GM13977 (cell line): Measurements from ENCODE around the gene URB1.

Experiments used
- DNase-seq: peaks from one replicate; pipeline ENCODE4 v3.0.0; 2012; ENCODE audit warnings: low spot score
- in situ Hi-C: fragments of 300-500 bp; cut with MboI; formaldehyde crosslinking; loops from one replicate; pipeline ENCODE4 v1.12.0; 2022; ENCODE audit warnings: low sequenced_read_pairs, low pct_unique_long_range_greater_than_20kb, mixed read lengths, inconsistent platforms; ENCODE audit not compliant: unreplicated experiment
- TF ChIP-seq, protein P1 (sequence below): IDR thresholded peaks from 2 replicates; pipeline ENCODE4 v1.5.1; 2012; ENCODE audit warnings: mild to moderate bottlenecking, control low read depth; ENCODE audit not compliant: insufficient read depth; ENCODE audit errors: extremely low read depth, missing control alignments

The URB1 gene

GRCh38 chr21:32285476-32285875 lies 107.3 kb downstream of the URB1 start:
- DNase-seq = no peak
- TF ChIP-seq, protein P1, sequence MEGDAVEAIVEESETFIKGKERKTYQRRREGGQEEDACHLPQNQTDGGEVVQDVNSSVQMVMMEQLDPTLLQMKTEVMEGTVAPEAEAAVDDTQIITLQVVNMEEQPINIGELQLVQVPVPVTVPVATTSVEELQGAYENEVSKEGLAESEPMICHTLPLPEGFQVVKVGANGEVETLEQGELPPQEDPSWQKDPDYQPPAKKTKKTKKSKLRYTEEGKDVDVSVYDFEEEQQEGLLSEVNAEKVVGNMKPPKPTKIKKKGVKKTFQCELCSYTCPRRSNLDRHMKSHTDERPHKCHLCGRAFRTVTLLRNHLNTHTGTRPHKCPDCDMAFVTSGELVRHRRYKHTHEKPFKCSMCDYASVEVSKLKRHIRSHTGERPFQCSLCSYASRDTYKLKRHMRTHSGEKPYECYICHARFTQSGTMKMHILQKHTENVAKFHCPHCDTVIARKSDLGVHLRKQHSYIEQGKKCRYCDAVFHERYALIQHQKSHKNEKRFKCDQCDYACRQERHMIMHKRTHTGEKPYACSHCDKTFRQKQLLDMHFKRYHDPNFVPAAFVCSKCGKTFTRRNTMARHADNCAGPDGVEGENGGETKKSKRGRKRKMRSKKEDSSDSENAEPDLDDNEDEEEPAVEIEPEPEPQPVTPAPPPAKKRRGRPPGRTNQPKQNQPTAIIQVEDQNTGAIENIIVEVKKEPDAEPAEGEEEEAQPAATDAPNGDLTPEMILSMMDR = no peak
- in situ Hi-C loops = no loop called here

DNA sequence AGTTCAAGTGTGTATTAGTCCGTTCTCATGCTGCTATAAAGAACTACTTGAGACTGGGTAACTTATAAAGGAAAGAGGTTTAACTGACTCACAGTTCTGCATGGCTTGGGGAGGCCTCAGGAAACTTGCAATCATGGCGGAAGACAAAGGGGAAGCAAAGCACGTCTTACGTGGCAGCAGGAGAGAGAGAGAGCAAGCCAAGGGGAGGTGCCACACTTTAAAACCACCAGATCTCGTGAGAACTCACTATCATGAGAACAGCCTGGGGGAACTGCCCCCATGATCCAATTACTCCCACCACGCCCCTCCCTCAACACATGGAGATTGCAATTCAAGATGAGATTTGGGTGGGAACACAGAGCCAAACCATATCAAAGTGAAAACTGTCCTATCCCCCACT lies 109.8 kb downstream of the URB1 start:
- DNase-seq = no peak
- TF ChIP-seq, protein P1 = no peak
- in situ Hi-C loops = no loop called here

- in situ Hi-C loops = no loop called here
- no peak for DNase-seq
These were observed 111.3 kb downstream of the URB1 start for GRCh38 chr21:32281531-32281930.

DNA sequence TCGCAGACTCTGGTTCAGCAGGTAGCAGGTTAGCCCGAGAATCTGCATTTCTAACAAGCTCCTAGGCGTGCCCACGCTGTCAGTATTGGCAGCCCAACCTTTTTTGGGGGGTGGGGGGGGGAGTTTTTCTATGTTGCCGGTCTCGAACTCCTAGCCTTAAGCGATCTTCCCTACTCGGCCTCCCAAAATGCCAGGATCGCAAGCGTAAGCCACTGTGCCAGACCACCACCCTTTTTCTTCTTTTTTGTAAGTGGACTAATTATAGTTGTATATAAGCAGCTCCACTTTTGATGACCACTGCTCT lies 113.5 kb downstream of the URB1 start:
- in situ Hi-C loops = no loop called here
- TF ChIP-seq, protein P1 = peak; percentile 17

More at GRCh38 chr21:32281531-32281930, 111.3 kb downstream of the URB1 start:
- TF ChIP-seq, protein P1 = no peak

DNA sequence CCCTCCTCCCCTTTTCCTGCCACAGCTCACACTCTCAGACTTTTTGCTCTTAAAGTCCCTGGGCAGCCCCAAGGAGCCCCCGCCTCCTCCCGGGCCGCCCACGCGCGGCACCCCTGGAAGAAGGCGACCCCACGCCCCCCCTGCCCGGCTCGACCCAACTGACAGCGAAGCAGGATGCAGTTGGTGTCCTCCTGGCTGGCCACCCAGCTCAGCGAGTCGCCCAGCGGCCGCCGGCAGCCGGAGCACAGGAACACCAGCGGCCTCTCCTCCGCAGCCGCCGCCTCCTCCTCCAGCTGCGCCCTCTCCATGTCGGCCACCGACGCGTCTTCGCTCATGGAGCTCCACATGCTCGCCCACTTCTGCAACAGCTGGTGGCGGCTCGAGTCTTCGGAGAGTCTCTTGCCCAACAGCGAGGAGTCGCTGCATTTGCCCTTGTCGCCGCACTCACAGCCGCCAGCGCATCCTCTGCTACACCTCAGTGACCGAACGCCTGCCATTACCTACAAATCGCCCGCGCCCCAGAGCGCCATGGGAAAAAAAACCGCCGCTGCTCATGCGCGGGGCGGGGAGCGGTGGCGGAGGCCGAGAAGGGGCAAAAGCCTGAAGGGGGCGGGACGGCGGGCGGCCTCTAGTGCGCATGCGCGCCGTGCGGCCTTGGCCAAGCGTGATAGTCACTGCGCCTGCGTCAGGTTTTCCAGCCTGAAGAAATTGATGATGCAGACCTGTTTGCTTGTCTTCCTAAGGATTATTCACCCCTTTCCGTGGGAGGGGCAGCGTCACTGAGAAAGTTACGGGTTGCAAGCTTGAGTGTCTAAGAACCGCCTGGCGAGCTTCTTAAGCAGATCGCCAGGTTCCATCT lies 114.1 kb downstream of the URB1 start, which contains the start of gene MIS18A:
MIS18A (minus strand) TSS at position 532 of the 859 bp plus-strand sequence; CDS start at position 497, 35 bp downstream.
- in situ Hi-C loops = no loop called here
- DNase-seq = peak; percentile 94
- TF ChIP-seq, protein P1 = no peak

More for the DNA sequence above, 113.5 kb downstream of the URB1 start:
- no peak for DNase-seq

GRCh38 chr21:32278103-32278502 lies 114.7 kb downstream of the URB1 start:
- TF ChIP-seq, protein P1 = no peak
- DNase-seq = no peak
- in situ Hi-C loops = no loop called here
